Mucosa of rectum (tissue), 2 donors: ENCODE results near the gene PRG3.
"Not testable (repeated sequence)": the region's sequence is repeated elsewhere in the genome, so short reads cannot be mapped to it uniquely, and the experiment has no call there.

Experiments
- H3K27ac ChIP-seq, 2 donors: one replicate each; pipeline ENCODE4 v1.7.0; 2013; ENCODE audit warnings: inconsistent platforms in 2 of 2, low read depth in 2 of 2, low read length in 2 of 2
- H3K27me3 ChIP-seq, 2 donors: one replicate each; pipeline ENCODE4 v1.7.0; 2013; ENCODE audit warnings: low read length in 2 of 2; ENCODE audit not compliant: control insufficient read depth in 2 of 2, insufficient read depth in 2 of 2
- H3K36me3 ChIP-seq, 2 donors: one replicate each; pipeline ENCODE4 v1.7.0; 2013; ENCODE audit warnings: low read length in 2 of 2; ENCODE audit not compliant: control insufficient read depth in 2 of 2, insufficient read depth in 2 of 2
- H3K4me1 ChIP-seq, 2 donors: one replicate each; pipeline ENCODE4 v1.7.0; 2013; ENCODE audit warnings: low read length in 2 of 2, mild to moderate bottlenecking in 1 of 2; ENCODE audit not compliant: control insufficient read depth in 2 of 2, insufficient read depth in 2 of 2
- H3K4me3 ChIP-seq, 2 donors: one replicate each; pipeline ENCODE4 v1.7.0; 2013; ENCODE audit warnings: low read length in 2 of 2
- H3K9ac ChIP-seq, 2 donors: one replicate each; pipeline ENCODE4 v1.7.0; 2013; ENCODE audit warnings: low read length in 2 of 2, low read depth in 1 of 2, mild to moderate bottlenecking in 1 of 2
- H3K9me3 ChIP-seq, 2 donors: one replicate each; pipeline ENCODE4 v1.7.0; 2013; ENCODE audit warnings: low read length in 2 of 2; ENCODE audit not compliant: control insufficient read depth in 2 of 2
- donor health status: healthy.
- donor health status: Normal muscosa, but diverticular disease.

Gene PRG3

DNA sequence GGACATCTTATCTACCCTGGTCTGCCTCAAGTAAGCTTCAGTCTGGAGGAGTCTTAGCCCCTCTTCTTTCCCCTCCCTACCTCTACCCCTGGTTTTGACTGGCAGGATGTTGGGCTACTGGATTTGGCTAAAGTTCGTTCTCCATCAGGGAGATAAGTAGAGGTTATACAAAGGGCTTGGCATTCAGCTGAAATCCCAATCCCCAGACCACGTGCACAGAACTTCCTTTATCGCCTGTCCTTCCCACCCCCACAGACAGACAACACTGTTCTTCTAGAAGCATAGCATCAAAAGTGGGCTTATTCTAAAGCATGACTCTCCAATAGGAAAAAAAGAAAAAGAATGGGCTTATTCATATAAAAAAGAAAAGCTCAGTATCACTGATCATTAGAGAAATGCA lies 7.8 kb downstream of the PRG3 start:
- H3K27ac ChIP-seq = no peak overlapping the region

DNA sequence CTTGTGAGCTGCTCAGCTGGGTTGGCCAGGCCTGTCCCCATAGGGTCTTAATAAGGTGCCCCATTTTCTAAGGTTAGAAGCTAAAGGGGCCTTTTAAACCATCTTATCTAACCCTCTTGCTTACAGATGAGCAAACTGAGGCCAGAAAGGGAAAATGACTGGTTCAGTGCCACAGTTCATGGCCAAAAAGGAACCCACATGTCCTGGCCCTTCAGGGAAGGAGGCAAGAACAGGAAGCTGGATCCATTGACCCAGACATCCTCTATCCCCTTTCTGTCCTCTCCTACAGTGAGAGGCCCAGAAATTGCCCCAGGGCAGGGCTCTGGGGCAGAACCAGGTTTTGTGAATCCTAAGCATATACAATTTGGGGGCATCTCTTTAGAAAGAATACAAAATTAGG lies 10.0 kb downstream of the PRG3 start:
- no peak overlapping the region for H3K9ac ChIP-seq
- H3K27me3 ChIP-seq = no peaks in the 10 kb centered on the region
- no peak overlapping the region for H3K27ac ChIP-seq
- no peaks in the 10 kb centered on the region for H3K4me1 ChIP-seq
- no peaks in the 10 kb centered on the region for H3K9me3 ChIP-seq
- no peak overlapping the region for H3K4me3 ChIP-seq
- no peaks in the 10 kb centered on the region for H3K36me3 ChIP-seq

More for the DNA sequence above, 7.8 kb downstream of the PRG3 start:
- H3K27me3 ChIP-seq = no peaks in the 10 kb centered on the region
- no peaks in the 10 kb centered on the region for H3K4me1 ChIP-seq
- H3K9me3 ChIP-seq = no peaks in the 10 kb centered on the region
- no peak overlapping the region for H3K9ac ChIP-seq
- H3K4me3 ChIP-seq = no peak overlapping the region
- H3K36me3 ChIP-seq = no peaks in the 10 kb centered on the region

DNA sequence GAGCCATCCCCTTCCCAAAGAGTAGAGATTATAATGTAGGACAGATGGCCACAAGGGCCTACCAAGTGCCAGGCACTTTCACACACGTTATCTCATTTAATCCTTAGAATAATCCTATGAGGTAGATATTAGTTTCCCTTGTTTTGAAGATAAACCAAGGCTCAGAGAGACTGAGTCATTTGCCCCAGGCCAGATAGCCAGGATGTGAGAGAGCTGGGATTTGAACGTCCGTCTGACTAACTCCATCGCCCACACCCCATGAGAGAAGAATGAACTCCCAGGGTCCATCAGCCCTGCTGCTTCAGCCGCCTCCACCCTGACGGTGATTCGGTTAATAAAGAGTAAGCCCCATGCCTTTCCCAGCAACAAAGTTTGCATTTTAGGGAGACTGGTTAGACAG lies 10.7 kb downstream of the PRG3 start:
- Histone ChIP-seq H3K4me3 (no peak overlapping the region), H3K27me3 (peaks cover 0 to 3% of the 10 kb centered on the region in 2 donors), H3K9ac (no peak overlapping the region), H3K36me3 (no peaks in the 10 kb centered on the region), H3K9me3 (no peaks in the 10 kb centered on the region), H3K27ac (no peak overlapping the region), H3K4me1 (no peaks in the 10 kb centered on the region)

DNA sequence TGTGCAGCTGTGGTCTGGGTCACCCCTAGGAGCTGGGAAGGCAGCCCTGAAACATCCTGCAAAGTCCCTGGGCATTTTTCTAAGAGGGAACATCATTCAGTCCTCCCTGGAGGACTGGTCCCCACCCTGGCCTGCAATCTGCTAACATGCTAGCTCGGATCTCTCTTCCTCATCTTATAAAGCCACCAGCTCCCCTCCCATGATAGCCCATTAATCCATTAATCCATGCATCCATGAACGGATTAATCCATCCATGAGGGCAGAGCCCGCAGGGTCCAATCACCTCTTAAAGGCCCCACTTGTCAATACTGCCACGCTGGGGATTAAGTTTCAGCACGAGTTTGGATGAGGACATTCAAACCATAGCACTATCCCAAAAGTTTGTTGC lies 12.1 kb downstream of the PRG3 start:
- Histone ChIP-seq H3K36me3 (no peaks in the 10 kb centered on the region), H3K4me3 (no peak overlapping the region), H3K9me3 (no peaks in the 10 kb centered on the region), H3K27ac (no peak overlapping the region), H3K4me1 (no peaks in the 10 kb centered on the region), H3K27me3 (peaks cover 0 to 3% of the 10 kb centered on the region in 2 donors), H3K9ac (no peak overlapping the region)

DNA sequence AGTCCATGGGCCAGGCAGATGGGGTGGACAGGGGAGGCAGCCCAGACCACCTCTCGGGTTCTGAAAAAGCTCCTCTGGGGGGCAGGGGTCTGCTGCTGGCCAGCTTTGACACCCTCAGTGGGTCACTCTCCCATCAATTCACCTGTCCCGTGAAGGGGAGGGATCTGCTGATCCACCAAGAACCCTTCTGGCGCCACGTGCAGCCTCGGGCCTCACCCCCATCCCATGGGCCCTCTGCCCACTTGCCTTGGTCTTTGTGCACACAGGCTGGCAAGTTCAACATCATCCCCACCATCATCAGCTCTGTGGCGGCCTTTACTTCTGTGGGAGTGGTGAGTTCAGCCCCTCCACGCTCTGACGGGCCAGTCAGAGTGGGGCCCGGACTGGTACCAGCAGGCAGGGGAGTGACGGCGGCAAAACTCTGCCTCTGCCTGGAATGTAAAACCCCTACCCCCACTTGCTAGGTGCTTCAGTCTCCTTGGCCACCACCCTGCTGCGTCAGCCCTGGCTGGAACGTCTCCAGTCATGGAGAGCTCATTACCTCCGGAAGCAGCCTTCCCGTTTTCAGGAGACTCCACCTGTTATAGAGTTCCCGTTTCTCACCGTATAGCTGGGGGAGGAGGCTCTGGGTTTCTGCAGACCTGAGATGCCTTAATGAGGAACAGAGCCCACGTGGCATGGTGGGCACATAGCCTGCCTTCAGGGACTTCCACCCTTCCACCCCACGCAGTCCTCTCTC lies 12.7 kb downstream of the PRG3 start:
- no peaks in the 10 kb centered on the region for H3K36me3 ChIP-seq
- H3K9me3 ChIP-seq = no peaks in the 10 kb centered on the region
- H3K4me1 ChIP-seq = no peaks in the 10 kb centered on the region
- no peak overlapping the region for H3K9ac ChIP-seq
- H3K4me3 ChIP-seq = no peak overlapping the region
- peaks cover 0 to 5% of the 10 kb centered on the region in 2 donors for H3K27me3 ChIP-seq
- H3K27ac ChIP-seq = no peak overlapping the region

DNA sequence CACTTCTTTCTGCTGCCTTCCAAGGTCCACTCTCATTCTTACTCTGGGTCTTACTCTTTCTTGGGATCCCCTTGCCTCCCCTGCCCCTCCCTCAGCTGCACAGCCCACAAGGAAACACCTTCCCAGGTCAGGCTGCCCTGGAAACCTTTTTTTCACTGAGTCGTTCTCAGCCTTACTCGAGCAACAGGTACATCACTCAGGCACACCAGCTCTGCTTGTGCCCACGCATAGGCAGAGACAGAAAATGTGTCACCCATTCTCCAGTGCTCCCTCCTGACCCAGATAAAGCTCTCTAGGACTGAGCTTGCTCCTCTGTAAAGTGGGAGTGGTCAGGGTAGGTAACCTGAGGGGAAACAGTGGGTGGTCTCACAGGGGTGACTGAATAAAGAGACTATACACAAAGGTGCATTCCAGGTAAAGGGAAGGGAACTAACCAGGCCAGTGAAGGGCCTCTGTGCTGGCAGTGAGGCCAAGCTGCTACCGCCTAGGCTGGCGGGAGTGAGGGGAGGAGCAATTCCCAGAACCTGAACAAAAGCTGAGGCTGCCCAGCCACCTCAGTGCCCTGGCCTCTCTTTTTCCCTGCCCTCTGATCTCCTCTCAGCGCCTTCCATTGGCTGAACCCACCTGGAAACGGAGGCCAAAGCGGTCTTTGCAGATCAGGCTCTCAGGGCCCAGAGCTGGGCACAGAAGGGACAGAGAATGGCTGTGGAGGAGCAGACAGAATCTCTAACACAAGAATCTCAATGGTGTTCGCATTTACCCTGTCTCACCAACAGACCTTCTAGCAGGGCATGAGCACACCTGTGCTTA lies 15.9 kb downstream of the PRG3 start:
- H3K27me3 ChIP-seq = peaks cover 0 to 5% of the 10 kb centered on the region in 2 donors
- H3K4me3 ChIP-seq = no peak overlapping the region
- H3K36me3 ChIP-seq = no peaks in the 10 kb centered on the region

DNA sequence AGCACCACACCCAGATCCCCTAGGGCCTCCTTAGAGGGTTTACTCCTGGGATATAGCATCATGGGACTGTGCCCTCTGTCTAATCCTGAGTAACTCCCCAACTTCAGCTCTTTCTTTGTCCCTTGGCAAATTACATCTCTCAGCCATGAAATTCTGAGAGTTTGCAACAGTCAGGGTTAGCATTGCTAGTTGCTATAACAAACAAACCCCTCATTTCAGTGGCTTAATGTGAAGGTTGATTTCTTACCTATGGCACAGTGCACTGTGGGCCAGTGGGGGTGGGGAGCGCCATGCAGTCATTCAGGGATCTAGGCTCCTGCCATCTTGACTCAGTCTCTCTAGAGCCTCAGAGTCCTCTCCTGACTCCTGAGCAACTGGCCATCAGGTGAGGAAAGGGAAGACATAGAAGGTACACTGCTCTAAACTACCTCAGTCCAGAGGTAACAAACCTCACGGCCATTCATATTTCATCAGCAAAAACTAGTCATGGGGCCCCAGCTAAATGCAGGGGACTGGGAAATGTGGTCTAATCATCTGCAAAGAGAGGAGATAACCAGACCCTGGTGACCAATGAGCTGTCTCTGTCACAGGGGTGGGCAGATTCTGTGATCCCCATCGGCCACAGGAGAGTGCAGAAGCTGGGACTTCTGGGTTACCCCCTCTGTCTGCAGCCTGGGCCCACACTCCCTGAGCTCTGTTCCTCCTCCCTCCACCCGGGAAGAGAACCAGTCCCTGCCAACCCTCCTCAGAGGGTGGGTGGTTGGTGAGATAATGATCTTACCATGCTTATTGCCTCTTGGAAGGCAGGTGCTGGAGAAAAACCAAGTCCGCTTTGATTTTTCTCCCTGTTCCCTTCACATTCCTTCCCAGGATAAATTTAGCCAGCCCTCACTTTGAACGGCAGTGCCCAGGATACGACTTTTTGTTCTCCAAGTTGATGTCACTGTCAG lies 17.5 kb downstream of the PRG3 start:
- H3K36me3 ChIP-seq = no peaks in the 10 kb centered on the region
- peaks cover 0 to 5% of the 10 kb centered on the region in 2 donors for H3K27me3 ChIP-seq
- H3K27ac ChIP-seq = no peak overlapping the region
- no peaks in the 10 kb centered on the region for H3K9me3 ChIP-seq
- H3K4me3 ChIP-seq = no peak overlapping the region
- H3K4me1 ChIP-seq = no peaks in the 10 kb centered on the region
- H3K9ac ChIP-seq = no peak overlapping the region

More for the DNA sequence above, 15.9 kb downstream of the PRG3 start:
- H3K9ac ChIP-seq = no peak overlapping the region
- no peak overlapping the region for H3K27ac ChIP-seq
- no peaks in the 10 kb centered on the region for H3K9me3 ChIP-seq
- H3K4me1 ChIP-seq = no peaks in the 10 kb centered on the region

DNA sequence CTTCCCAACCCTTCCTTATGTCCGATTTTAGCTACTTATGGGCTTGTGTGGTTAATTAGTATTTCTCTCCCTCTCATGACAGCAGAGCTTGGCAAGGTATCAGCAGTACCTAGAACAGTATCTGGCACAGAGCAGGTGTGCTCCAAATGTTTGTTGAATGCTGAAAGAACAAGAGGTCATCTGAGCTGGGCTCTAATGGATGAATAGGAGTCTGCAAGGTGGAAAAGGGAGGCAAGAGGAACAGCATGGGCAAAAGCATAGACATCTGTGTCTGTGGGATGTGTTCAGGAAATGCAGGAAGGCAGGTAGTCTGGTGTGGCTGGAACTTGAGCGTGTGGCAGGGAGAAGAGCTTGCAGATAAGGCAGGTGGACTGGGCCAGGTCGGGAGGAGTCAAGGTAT lies 19.0 kb downstream of the PRG3 start:
- Histone ChIP-seq H3K27ac (no peak overlapping the region), H3K9me3 (no peaks in the 10 kb centered on the region), H3K36me3 (no peaks in the 10 kb centered on the region), H3K4me3 (no peak overlapping the region), H3K9ac (no peak overlapping the region), H3K27me3 (peaks cover 0 to 5% of the 10 kb centered on the region in 2 donors), H3K4me1 (no peaks in the 10 kb centered on the region)

DNA sequence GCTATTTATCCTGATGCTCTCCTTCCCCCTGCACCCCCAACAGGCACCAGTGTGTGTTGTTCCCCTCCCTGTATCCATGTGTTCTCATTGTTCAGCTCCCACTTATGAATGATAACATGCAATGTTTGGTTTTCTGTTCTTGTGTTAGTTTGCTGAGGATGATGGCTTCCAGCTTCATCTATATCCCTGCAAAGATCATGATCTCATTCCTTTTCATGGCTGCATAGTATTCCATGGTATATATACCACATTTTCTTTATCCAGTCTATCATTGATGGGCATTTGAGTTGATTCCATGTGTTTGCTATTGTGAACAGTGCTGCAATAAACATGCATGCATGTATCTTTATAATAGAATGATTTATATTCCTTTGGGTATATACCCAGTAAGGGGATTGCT lies 19.5 kb downstream of the PRG3 start:
- not testable (repeated sequence) for H3K27ac ChIP-seq, H3K4me1 ChIP-seq, H3K36me3 ChIP-seq, H3K9me3 ChIP-seq, H3K4me3 ChIP-seq, H3K9ac ChIP-seq, H3K27me3 ChIP-seq

DNA sequence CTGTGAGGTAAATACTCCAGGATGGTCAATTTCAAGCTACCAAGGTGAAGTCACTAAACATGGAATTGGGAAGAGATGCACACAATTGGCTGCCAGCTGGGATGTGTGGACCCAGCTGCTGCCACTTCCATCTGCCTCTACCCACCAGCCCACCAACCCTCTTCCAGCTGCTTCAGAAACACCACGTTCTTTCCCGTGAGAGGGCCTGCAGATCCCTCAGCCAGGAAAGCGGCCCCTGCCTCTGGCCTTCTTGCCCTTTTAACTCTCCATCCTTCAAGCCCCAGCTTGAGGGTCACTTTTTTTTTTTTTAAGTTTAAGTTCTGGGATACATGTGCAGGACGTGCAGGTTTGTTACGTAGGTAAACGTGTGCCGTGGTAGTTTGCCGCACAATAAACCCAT lies 20.0 kb downstream of the PRG3 start:
- H3K4me3 ChIP-seq = no peak overlapping the region
- no peaks in the 10 kb centered on the region for H3K4me1 ChIP-seq
- peaks cover 0 to 5% of the 10 kb centered on the region in 2 donors for H3K27me3 ChIP-seq
- H3K9ac ChIP-seq = no peak overlapping the region
- H3K36me3 ChIP-seq = no peaks in the 10 kb centered on the region
- H3K27ac ChIP-seq = no peak overlapping the region
- H3K9me3 ChIP-seq = no peaks in the 10 kb centered on the region
